NCI-H1694 treated with DMSO at 0.1 percent for 48 hours (cell line): ENCODE measurements around the gene TRIM2.

Experiments used
- DNase-seq: peaks from one replicate; lab custom pipeline; 2025; lab: John Stamatoyannopoulos, UW

TRIM2 gene

DNA sequence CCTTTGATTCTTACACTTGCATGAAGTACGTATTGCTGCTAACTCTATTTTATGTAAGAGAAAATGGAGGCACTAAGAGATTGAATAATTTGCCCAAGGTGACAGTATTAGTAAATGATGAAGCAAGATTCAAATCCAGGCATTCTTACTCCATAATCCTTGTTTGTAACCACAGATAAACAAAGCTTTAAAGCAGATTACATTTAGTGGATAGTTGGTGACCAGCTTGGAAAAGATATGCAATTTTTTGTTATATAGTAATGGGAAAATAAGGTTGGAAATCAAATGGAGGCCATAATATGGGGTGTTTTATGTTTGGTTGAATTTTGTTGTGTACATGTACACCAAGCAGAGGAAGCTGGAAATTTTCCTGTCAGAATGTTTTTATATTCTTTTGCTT, 171.1 kb downstream of the TRIM2 start:
- DNase-seq = no peak

GRCh38 chr4:153383131-153383530, 178.9 kb downstream of the TRIM2 start:
- DNase-seq = no peak

GRCh38 chr4:153384160-153384559, 179.9 kb downstream of the TRIM2 start:
- DNase-seq = no peak

DNA sequence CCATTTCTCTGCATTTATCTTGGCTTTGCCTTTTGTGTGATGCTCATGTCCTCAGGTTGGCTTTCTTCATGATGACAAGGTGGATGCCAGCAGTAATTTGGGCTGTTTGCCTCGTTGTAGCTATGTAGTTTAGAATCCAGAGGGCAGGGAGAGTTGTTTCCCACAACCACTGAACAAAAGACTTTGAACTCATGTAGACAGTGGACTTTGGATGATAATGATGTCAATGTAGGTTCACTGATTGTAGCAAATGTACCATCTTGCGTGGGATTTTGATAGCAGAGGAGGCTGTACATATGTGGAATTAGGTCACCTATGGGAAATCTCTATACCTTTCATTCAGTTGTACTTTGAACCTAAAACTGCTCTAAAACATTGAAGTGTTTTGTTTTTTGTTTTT, 181.5 kb downstream of the TRIM2 start:
- DNase-seq = no peak

- DNase-seq = no peak
Measured at GRCh38 chr4:153387981-153388380, 183.7 kb downstream of the TRIM2 start.
